SK-N-SH treated with all-trans-retinoic acid at 6 μM for 48 hours (cell line): ENCODE results near the gene PTGIR.

Experiments
- ARNTL ChIP-seq: fragments of 450-650 bp; formaldehyde crosslinking; IDR thresholded peaks from 2 replicates; pipeline ENCODE4 v1.5.0; 2020; ENCODE audit warnings: low read depth, mild to moderate bottlenecking, moderate library complexity, borderline replicate concordance
- GLIS3 ChIP-seq: fragments of 250-450 bp; sonication (Bioruptor Pico); IDR thresholded peaks from 2 replicates; pipeline ENCODE4 v1.5.0; 2020; ENCODE audit warnings: mild to moderate bottlenecking, moderate library complexity
- ISL1 ChIP-seq: fragments of 250-450 bp; sonication (Bioruptor Pico); IDR thresholded peaks from 2 replicates; pipeline ENCODE4 v2.1.2; 2022; ENCODE audit warnings: mild to moderate bottlenecking, moderate library complexity
- PATZ1 ChIP-seq: fragments of 250-450 bp; sonication (Bioruptor Pico); IDR thresholded peaks from 2 replicates; pipeline ENCODE4 v1.8.0; 2020; ENCODE audit warnings: mild to moderate bottlenecking, moderate library complexity, borderline replicate concordance
- POU6F1 ChIP-seq: fragments of 250-450 bp; sonication (Bioruptor Pico); IDR thresholded peaks from 2 replicates; pipeline ENCODE4 v1.8.0; 2021; ENCODE audit warnings: low read depth, mild to moderate bottlenecking, moderate library complexity, borderline replicate concordance
- PPARA ChIP-seq: fragments of 250-450 bp; sonication (Bioruptor Pico); IDR thresholded peaks from 2 replicates; pipeline ENCODE4 v1.5.0; 2020; ENCODE audit warnings: mild to moderate bottlenecking, borderline replicate concordance
- RARB ChIP-seq: fragments of 250-450 bp; sonication (Bioruptor Pico); IDR thresholded peaks from 2 replicates; pipeline ENCODE4 v1.8.0; 2021; ENCODE audit warnings: mild to moderate bottlenecking, moderate library complexity
- ZFP3 ChIP-seq: fragments of 250-450 bp; sonication (Bioruptor Pico); IDR thresholded peaks from 2 replicates; pipeline ENCODE4 v1.5.0; 2020; ENCODE audit warnings: mild to moderate bottlenecking, moderate library complexity
- ZNF565 ChIP-seq: fragments of 450-650 bp; formaldehyde crosslinking; conservative IDR thresholded peaks from 2 replicates; pipeline ENCODE4 v1.5.0; 2020; ENCODE audit warnings: low read depth, mild to moderate bottlenecking, moderate library complexity

GRCh38 chr19:46603752-46604231 lies 21.1 kb downstream of the PTGIR start:
- no peak for TF ChIP-seq PATZ1
- TF ChIP-seq ISL1 (CRISPR knock-in tag) = no peak
- TF ChIP-seq ARNTL = no peak
- no peak for TF ChIP-seq PPARA (CRISPR knock-in tag)
- no peak for TF ChIP-seq RARB
- no peak for TF ChIP-seq POU6F1 (CRISPR knock-in tag)
- no peak for TF ChIP-seq ZFP3
- TF ChIP-seq GLIS3 (CRISPR knock-in tag) = no peak
- no peak for TF ChIP-seq ZNF565 (CRISPR knock-in tag)
